GM23338 (cell line): ENCODE measurements around the gene OR13G1.

Source experiments
- CREB1 ChIP-seq: fragments of 250-450 bp; sonication (Bioruptor Pico); IDR thresholded peaks from 2 replicates; pipeline ENCODE4 v1.5.0; 2020; ENCODE audit warnings: low read depth, mild to moderate bottlenecking, moderate library complexity
- CTCF ChIP-seq, 2 experiments: fragments of 200-600 bp in 1 of 2; sonication (generic) in 1 of 2; conservative IDR thresholded peaks; 2 replicates each; pipeline versions ENCODE4 v1.5.1 to v1.6.1; 2016 to 2017; ENCODE audit warnings: antibody characterized with exemption in 2 of 2, low read depth in 2 of 2, mild to moderate bottlenecking in 2 of 2, moderate library complexity in 1 of 2
- EZH2 ChIP-seq: fragments of 200-600 bp; sonication (generic); IDR thresholded peaks from one replicate; pipeline ENCODE4 v1.8.0; 2017; ENCODE audit warnings: antibody characterized with exemption, mild to moderate bottlenecking, low read depth; ENCODE audit not compliant: unreplicated experiment
- EZH2phosphoT487 ChIP-seq: fragments of 200-600 bp; sonication (generic); IDR thresholded peaks from one replicate; pipeline ENCODE4 v1.8.1; 2018; ENCODE audit warnings: antibody characterized with exemption; ENCODE audit not compliant: unreplicated experiment
- JUNB ChIP-seq: IDR thresholded peaks from one replicate; pipeline ENCODE4 v1.6.1; 2016; ENCODE audit warnings: antibody characterized with exemption; ENCODE audit not compliant: unreplicated experiment
- POLR2AphosphoS5 ChIP-seq: IDR thresholded peaks from 2 replicates; pipeline ENCODE4 v1.6.1; 2016; ENCODE audit warnings: antibody characterized with exemption, low read depth
- REST ChIP-seq: IDR thresholded peaks from one replicate; pipeline ENCODE4 v1.6.1; 2018; ENCODE audit warnings: antibody characterized with exemption; ENCODE audit not compliant: unreplicated experiment
- STAT1 ChIP-seq: IDR thresholded peaks from one replicate; pipeline ENCODE4 v1.6.1; 2016; ENCODE audit warnings: antibody characterized with exemption; ENCODE audit not compliant: unreplicated experiment
- ZNF114 ChIP-seq: fragments of 250-450 bp; sonication (Bioruptor Pico); IDR thresholded peaks from 2 replicates; pipeline ENCODE4 v1.5.0; 2020; ENCODE audit warnings: mild to moderate bottlenecking, moderate library complexity
- ZNF331 ChIP-seq: fragments of 250-450 bp; sonication (Bioruptor Pico); IDR thresholded peaks from 2 replicates; pipeline ENCODE4 v1.5.0; 2020; ENCODE audit warnings: low read depth, mild to moderate bottlenecking, moderate library complexity

DNA sequence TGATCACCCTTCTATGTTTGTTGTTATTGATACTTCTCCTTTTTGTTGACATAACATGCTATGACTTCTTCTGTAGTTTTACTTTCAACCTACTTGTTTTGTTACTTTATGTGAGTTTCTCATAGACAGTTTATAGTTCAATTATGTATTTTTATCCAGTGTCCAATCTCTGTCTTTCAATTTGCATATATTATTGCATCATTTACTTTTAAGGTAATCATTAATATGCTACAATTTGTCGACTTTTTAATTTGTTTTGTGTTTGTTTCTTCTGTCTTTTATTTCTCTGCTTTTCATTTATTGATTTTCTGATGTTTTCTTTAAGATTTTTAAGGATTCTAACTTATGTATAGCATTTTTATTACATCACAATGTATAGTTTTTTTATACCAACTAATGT, 10.3 kb downstream of the OR13G1 start:
- TF ChIP-seq EZH2 (no peak), CTCF (conservative IDR thresholded peaks at IDR 0.05; ENCODE audit: low read depth in 2 of 2) (no peak), POLR2AphosphoS5 (no peak), JUNB (no peak), EZH2phosphoT487 (no peak), ZNF331 (CRISPR knock-in tag) (no peak), REST (no peak), ZNF114 (no peak), STAT1 (no peak), CREB1 (CRISPR knock-in tag) (no peak)
